HAP-1 (cell line): ENCODE results near the gene BASP1.

Experiments
- DNase-seq, 2 experiments: peaks; one replicate each; pipeline ENCODE4 v3.0.0-alpha.2; 2016 to 2020; ENCODE audit warnings: low spot score in 2 of 2
- H3K27me3 ChIP-seq: fragments of 250-450 bp; sonication (Bioruptor Pico); 2 replicates; pipeline ENCODE4 v1.5.1; 2020; ENCODE audit warnings: low read depth, mild to moderate bottlenecking, moderate library complexity
- H3K36me3 ChIP-seq: fragments of 250-450 bp; sonication (Bioruptor Pico); replicated peaks from 2 replicates; pipeline ENCODE4 v1.5.1; 2020; ENCODE audit warnings: mild to moderate bottlenecking
- H3K4me1 ChIP-seq: fragments of 250-450 bp; sonication (Bioruptor Pico); 2 replicates; pipeline ENCODE4 v1.5.1; 2020; ENCODE audit warnings: mild to moderate bottlenecking
- H3K4me3 ChIP-seq: fragments of 250-450 bp; sonication (Bioruptor Pico); 2 replicates; pipeline ENCODE4 v1.5.1; 2020; ENCODE audit warnings: mild to moderate bottlenecking, moderate library complexity
- H3K9me3 ChIP-seq: fragments of 250-450 bp; sonication (Bioruptor Pico); 2 replicates; pipeline ENCODE4 v1.5.1; 2020; ENCODE audit warnings: mild to moderate bottlenecking, moderate library complexity
- in situ Hi-C: fragments of 300-500 bp; cut with MboI; formaldehyde crosslinking; loops from 3 replicates; pipeline ENCODE4 v1.14.3; 2020; ENCODE audit warnings: low sequenced_read_pairs, inconsistent platforms, mixed read lengths

Gene BASP1

GRCh38 chr5:17220469-17220868, 3.0 kb downstream of the BASP1 start:
- peaks cover 60% of the 10 kb centered on the region for H3K4me1 ChIP-seq
- H3K4me3 ChIP-seq, result no peak overlapping the region
- DNase-seq, result no peak
- H3K36me3 ChIP-seq, result no peaks in the 10 kb centered on the region
- H3K9me3 ChIP-seq, result no peaks in the 10 kb centered on the region
- in situ Hi-C loops, result loop anchor here (25.0 kb wide), 2 partner anchors 758 to 1058 kb away; partner anchors contain the start of gene ZNF622
- H3K27me3 ChIP-seq, result no peaks in the 10 kb centered on the region

DNA sequence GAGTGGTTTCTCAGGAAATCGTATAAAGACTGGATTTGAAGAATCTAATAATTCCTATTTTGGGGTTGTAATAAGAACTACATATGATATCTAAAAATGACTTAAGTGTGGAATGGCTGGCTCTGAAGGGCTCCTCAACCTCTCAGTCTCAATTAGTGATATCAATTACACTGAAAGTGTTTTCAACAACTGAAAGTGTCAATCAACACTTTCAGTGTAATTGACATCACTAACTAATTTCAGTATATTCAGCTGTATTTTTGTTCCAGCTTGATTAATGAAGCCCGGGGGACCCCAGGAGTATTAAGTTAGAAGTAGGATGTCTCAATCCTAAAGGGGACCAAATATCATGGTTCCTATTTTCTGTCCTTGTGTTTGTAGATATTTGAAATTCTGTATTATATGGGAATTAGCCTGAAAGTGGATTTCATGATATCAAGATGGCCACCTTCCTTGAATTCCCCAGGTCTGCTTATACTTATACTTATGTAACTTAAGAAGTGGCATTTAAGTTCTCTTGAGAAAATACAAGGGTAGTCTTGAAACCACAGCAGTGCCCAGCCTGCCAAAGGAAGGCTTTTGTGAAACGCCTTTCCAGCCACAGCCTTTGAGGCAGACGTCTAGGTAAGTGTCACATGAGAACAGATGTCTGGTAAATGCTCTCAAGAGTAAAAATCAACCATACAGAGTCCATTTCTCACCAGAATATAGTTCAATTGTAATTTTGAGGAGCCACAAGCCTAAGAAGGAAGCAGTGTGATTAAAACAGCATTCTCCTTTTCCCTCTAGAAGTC, 4.6 kb downstream of the BASP1 start:
- Histone ChIP-seq H3K9me3 (no peaks in the 10 kb centered on the region), H3K4me3 (no peak overlapping the region), H3K36me3 (no peaks in the 10 kb centered on the region), H3K27me3 (no peaks in the 10 kb centered on the region), H3K4me1 (peaks cover 60% of the 10 kb centered on the region)
- no peak for DNase-seq
- in situ Hi-C loops, result loop anchor here (25.0 kb wide), 2 partner anchors 760 to 1060 kb away; partner anchors contain the start of gene ZNF622

DNA sequence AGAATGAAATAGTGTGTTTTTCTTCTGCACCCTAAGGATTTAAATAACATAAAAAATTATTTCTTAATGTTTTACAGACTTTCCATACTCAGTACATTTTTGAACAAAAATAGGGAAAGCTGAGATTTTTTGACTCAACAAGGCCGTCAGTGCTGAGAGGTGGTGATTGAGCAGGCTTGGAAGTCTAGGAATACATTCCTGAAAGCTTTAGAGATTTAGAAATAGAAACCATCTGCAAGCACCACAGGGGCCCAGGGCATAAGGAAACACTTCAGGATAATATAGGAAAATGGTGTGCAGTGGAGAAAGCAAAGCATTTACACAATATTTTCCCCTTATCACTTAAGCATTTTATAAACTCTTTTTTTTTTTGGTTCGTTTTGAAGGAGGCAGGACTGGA, 5.2 kb downstream of the BASP1 start:
- no peak for DNase-seq
- in situ Hi-C loops, result loop anchor here (25.0 kb wide), 2 partner anchors 760 to 1060 kb away; partner anchors contain the start of gene ZNF622

GRCh38 chr5:17223367-17224185, 6.1 kb downstream of the BASP1 start:
- DNase-seq, result peak; percentile 56 to 95
- H3K4me1 ChIP-seq, result peaks cover 65% of the 10 kb centered on the region
- no peaks in the 10 kb centered on the region for H3K9me3 ChIP-seq
- in situ Hi-C loops, result loop anchor here (25.0 kb wide), 2 partner anchors 761 to 1061 kb away; partner anchors contain the start of gene ZNF622
- H3K36me3 ChIP-seq, result no peaks in the 10 kb centered on the region
- H3K4me3 ChIP-seq, result no peak overlapping the region
- no peaks in the 10 kb centered on the region for H3K27me3 ChIP-seq

More for the DNA sequence above, 5.2 kb downstream of the BASP1 start:
- H3K4me1 ChIP-seq, result peaks cover 60% of the 10 kb centered on the region
- no peaks in the 10 kb centered on the region for H3K9me3 ChIP-seq
- H3K36me3 ChIP-seq, result no peaks in the 10 kb centered on the region
- no peaks in the 10 kb centered on the region for H3K27me3 ChIP-seq
- no peak overlapping the region for H3K4me3 ChIP-seq

DNA sequence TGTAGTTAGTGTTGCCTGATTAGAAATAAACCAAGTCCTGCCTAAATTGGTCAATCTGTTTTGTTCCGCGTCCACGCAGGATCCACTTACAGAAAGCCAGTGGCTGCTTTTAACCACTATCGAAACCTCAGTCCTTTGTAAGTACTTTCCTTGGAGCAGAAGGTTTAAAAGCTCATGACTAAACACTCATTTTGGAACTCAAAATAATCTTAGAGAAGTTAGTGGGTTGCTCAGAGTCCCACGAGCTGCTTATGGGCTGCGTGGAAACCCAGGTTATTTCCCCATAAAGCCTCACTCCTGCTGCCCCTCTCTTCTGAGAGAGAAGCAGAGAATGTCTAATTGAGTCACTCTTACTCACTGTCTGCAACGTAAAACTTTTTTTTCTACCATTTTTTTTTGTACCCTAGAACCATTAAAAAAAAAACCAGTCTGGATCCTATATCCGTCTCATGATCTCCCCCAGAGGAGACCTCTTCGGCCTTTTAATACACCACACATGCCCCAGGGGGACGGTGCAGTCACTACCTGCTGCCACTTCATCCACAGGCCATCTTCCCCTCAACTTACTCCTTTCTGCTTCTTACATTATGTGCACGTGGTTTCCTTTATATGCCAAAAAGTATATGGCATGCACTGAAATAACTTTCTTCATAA, 7.6 kb downstream of the BASP1 start:
- Histone ChIP-seq H3K27me3 (no peaks in the 10 kb centered on the region), H3K9me3 (no peaks in the 10 kb centered on the region), H3K4me3 (no peak overlapping the region), H3K36me3 (no peaks in the 10 kb centered on the region; the same call in 1 of the 2 replicates), H3K4me1 (peaks cover 56% of the 10 kb centered on the region)
- in situ Hi-C loops, result loop anchor here (25.0 kb wide), 2 partner anchors 763 to 1063 kb away; partner anchors contain the start of gene ZNF622
- no peak for DNase-seq

- Histone ChIP-seq H3K9me3 (no peaks in the 10 kb centered on the region), H3K36me3 (no peaks in the 10 kb centered on the region; the same call in 1 of the 2 replicates), H3K4me3 (no peak overlapping the region), H3K4me1 (peaks cover 51% of the 10 kb centered on the region), H3K27me3 (no peaks in the 10 kb centered on the region)
- in situ Hi-C loops, result no loop called here
- no peak for DNase-seq
Observed at GRCh38 chr5:17225520-17225919, 8.1 kb downstream of the BASP1 start.

DNA sequence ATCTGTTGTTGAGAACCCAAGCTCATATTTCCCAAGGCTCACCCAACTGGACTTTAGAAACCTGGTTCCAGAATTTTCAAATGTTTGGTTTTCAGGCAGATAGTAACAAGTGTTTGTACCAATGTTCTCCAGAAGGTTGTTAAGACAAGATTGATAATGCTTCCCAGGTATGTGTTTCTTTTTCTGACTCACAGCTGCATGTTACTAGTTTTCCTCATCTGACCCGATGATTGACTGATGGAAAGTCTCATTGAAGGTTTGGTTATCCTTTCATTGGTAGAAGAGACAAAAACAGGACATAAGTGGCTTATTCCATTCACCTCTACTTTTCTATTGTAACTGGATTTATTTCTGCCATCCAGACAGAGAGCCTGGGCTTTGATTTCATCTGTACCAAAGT, 10.4 kb downstream of the BASP1 start:
- in situ Hi-C loops, result no loop called here
- Histone ChIP-seq H3K4me3 (no peak overlapping the region), H3K4me1 (peaks cover 30% of the 10 kb centered on the region), H3K9me3 (no peaks in the 10 kb centered on the region), H3K27me3 (no peaks in the 10 kb centered on the region), H3K36me3 (peaks cover 6% of the 10 kb centered on the region; the same call in 1 of the 2 replicates)
- no peak for DNase-seq

- in situ Hi-C loops, result no loop called here
- Histone ChIP-seq H3K27me3 (no peaks in the 10 kb centered on the region), H3K36me3 (peaks cover 6% of the 10 kb centered on the region), H3K4me3 (no peak overlapping the region), H3K4me1 (peaks cover 21% of the 10 kb centered on the region), H3K9me3 (no peaks in the 10 kb centered on the region)
- DNase-seq, result no peak
Observed at GRCh38 chr5:17228821-17229291, 11.4 kb downstream of the BASP1 start.

DNA sequence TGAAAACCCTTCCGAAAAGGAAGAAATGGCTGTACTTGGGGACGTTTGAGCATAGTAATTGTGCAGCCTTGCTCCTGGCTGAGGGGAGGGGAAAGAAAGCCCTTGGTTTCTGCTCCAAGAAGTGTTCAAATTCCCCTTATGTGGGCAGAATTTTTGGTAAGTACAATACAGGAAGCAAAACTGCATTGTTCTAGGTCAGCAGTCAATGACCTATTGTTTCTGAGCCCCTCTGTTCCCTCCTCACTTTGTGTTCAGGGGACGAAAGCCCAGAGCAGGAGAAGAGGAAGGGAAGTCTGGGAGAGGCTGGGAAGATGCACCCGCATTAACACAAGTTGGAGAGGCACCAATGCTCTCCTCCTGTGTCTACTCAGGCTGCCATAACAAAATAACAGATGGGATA, 11.9 kb downstream of the BASP1 start:
- in situ Hi-C loops, result no loop called here
- no peak for DNase-seq
- Histone ChIP-seq H3K4me1 (peaks cover 20% of the 10 kb centered on the region), H3K4me3 (no peak overlapping the region), H3K27me3 (no peaks in the 10 kb centered on the region), H3K36me3 (peaks cover 9% of the 10 kb centered on the region), H3K9me3 (no peaks in the 10 kb centered on the region)

DNA sequence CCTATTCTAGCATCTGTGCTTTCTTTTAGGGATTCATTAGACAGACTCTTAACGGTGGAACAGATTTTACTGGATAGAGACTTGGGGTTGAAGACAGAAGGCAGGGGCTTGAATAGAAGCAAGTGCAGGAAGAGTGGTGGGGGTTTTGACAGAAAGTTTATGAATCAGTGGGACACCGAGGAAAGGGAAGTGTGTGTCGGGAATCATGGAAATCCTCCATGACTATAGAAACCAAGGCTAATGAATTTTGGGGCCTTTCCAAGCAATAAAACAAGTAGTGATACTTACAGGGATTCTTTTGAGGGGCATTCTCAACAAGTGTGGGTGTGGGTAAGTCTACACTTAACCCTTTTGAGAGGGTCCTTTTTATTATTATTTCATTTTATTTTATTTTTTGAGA, 12.8 kb downstream of the BASP1 start:
- Histone ChIP-seq H3K9me3 (no peaks in the 10 kb centered on the region), H3K36me3 (peaks cover 9% of the 10 kb centered on the region), H3K27me3 (no peaks in the 10 kb centered on the region), H3K4me3 (no peak overlapping the region), H3K4me1 (peaks cover 19% of the 10 kb centered on the region)
- in situ Hi-C loops, result no loop called here
- DNase-seq, result no peak

GRCh38 chr5:17230808-17231525, 13.5 kb downstream of the BASP1 start:
- in situ Hi-C loops, result no loop called here
- H3K9me3 ChIP-seq, result no peaks in the 10 kb centered on the region
- no peaks in the 10 kb centered on the region for H3K27me3 ChIP-seq
- no peak overlapping the region for H3K4me3 ChIP-seq
- H3K36me3 ChIP-seq, result peaks cover 9% of the 10 kb centered on the region
- DNase-seq, result no peak
- H3K4me1 ChIP-seq, result peaks cover 19% of the 10 kb centered on the region

GRCh38 chr5:17232405-17232804, 15.0 kb downstream of the BASP1 start:
- Histone ChIP-seq H3K36me3 (peaks cover 9% of the 10 kb centered on the region), H3K9me3 (no peaks in the 10 kb centered on the region), H3K27me3 (no peaks in the 10 kb centered on the region), H3K4me3 (no peak overlapping the region), H3K4me1 (peaks cover 15% of the 10 kb centered on the region)
- DNase-seq, result no peak
- in situ Hi-C loops, result no loop called here

DNA sequence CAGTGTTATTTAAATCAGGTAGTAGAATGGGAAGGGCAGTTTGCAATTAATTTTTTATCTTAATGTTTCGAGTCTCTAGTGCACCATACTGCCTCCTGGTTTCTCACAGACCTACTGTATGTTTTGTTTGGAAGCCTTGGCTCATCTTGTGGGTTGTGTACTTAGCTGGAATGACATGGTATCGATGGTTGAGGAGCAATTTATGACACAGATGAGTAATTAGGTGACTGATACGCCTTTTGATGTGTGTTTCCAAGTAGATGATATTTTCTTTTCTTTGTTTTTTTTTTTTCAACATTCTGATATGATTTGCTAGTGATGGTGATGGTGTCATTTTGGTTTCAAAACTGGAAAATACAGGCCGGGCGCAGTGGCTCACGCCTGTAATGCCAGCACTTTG, 16.1 kb downstream of the BASP1 start:
- Histone ChIP-seq H3K36me3 (peaks cover 9% of the 10 kb centered on the region), H3K9me3 (no peaks in the 10 kb centered on the region), H3K27me3 (no peaks in the 10 kb centered on the region), H3K4me1 (peaks cover 11% of the 10 kb centered on the region), H3K4me3 (no peak overlapping the region)
- no peak for DNase-seq
- in situ Hi-C loops, result no loop called here
